ENCODE results near the gene IQCE. TPM values are rescaled to one million over a fixed set of nuclear protein-coding genes. Genes with fewer than 3 reads are reported as not detected.
A peak's percentile ranks its signal among the peaks of the same experiment; 100 is the strongest.

Gene IQCE
- total and polyA plus RNA-seq, 10 of the 15 experiments (the other 5 are each of a cell fraction or from before 2014, with no cell fraction given), result 0.37 to 8.1 (median 3.7) TPM

DNA sequence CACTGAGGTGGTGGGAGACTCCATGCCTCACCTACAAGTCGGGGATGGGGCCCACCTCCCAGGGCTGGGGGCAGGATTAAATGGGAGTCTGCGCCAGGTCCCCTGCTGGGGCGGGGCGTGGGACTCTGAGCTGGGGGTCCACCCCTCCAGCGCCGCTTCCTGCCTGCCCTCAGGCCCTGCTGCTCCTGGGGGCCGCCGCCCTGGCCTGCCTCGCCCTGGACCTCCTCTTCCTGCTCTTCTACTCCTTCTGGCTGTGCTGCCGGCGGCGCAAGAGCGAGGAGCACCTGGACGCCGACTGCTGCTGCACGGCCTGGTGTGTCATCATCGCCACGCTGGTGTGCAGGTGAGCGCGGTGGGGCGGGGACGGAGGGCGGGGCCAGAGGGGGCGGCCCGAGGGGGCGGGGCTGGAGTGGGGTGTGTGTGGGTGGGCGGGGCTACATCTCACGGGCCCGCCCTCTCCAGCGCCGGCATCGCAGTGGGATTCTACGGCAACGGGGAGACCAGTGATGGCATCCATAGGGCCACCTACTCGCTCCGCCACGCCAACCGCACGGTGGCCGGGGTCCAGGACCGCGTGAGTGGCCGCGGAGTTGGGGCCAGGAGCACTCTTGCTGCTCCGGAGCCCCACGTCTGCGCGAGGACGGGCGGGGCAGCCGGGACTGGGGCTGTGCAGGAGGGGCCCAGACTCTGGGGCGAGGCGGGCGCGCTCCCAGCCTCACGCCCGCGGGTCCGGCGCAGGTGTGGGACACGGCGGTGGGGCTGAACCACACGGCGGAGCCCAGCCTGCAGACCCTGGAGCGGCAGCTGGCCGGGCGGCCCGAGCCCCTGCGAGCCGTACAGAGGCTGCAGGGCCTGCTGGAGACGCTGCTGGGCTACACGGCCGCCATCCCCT is 88.1 kb downstream of the IQCE start:
- intact Hi-C loops (cut with micrococcal nuclease; ENCODE audit: unreplicated experiment) (no loop called here), in situ Hi-C loops (cut with MboI) (no loop called here)
- H3K9ac ChIP-seq (ENCODE audit: control insufficient read depth, insufficient read depth, low read length), result no peak overlapping the region
- RAD21 ChIA-PET (ENCODE audit: unreplicated experiment), result no interaction called here
- H2AFZ ChIP-seq (ENCODE audit: control insufficient read depth, low read depth, low read length), result no peak overlapping the region
- H3K36me3 ChIP-seq (ENCODE audit: control insufficient read depth in 2 of 2, insufficient read depth in 2 of 2, low read length in 1 of 2), result peaks cover 0 to 11% of the 10 kb centered on the region in 2 experiments; a peak in 3 of 4 replicates
- SMC1A ChIA-PET (ENCODE audit: uncharacterized antibody, unreplicated experiment), result no interaction called here
- FAIRE-seq (no peak), DNase-seq (ENCODE audit: low read depth, low spot score) (no peak), ATAC-seq (no peak)
- BruUV-seq (replicated peaks), result no TSS peak
- POLR2A ChIA-PET, result no interaction called here
- 94% methylated on average over 65 of the region's 73 CpGs for WGBS (ENCODE audit: insufficient coverage, insufficient replicate concordance, low lambda C conversion rate, missing lambda C conversion rate)
- H3K27ac ChIP-seq (ENCODE audit: control insufficient read depth, insufficient read depth), result no peak overlapping the region
- no peaks in the 10 kb centered on the region for H3K27me3 ChIP-seq (replicated peaks in 1 of 2; ENCODE audit: control insufficient read depth in 2 of 2, insufficient read depth in 2 of 2, low read length in 1 of 2)
- H3K9me3 ChIP-seq (replicated peaks; ENCODE audit: control insufficient read depth, insufficient read depth, low read length), result no peaks in the 10 kb centered on the region
- peaks cover 4% of the 10 kb centered on the region for H3K79me2 ChIP-seq (ENCODE audit: control insufficient read depth, insufficient read depth, low read length)
- H3K4me2 ChIP-seq (ENCODE audit: control insufficient read depth, insufficient read depth), result no peak overlapping the region
- TF ChIP-seq TCF3 (IDR thresholded peaks at IDR 0.05; ENCODE audit: borderline replicate concordance, insufficient read depth, low read depth, low read length) (0 out of 2 replicates have a peak, but pooled peaks have one; percentile 54), BCL3 (IDR thresholded peaks at IDR 0.05; ENCODE audit: borderline replicate concordance, insufficient read depth, low read depth, low read length, poor library complexity, severe bottlenecking) (peak; percentile 60), NR2C2 (IDR thresholded peaks at IDR 0.05; ENCODE audit: borderline replicate concordance, control insufficient read depth, insufficient read length, low read depth) (no peak), GABPA (IDR thresholded peaks at IDR 0.05; ENCODE audit: low read depth) (no peak), CEBPB (IDR thresholded peaks at IDR 0.05; ENCODE audit: borderline replicate concordance in 1 of 2, low read depth in 2 of 2, low read length in 2 of 2) (no peak)
- no peaks in the 10 kb centered on the region for H4K20me1 ChIP-seq (ENCODE audit: control insufficient read depth, insufficient read depth)
- peaks cover 18% of the 10 kb centered on the region for H3K4me1 ChIP-seq (ENCODE audit: control insufficient read depth, insufficient read depth, low read length)
- no peak overlapping the region for H3K4me3 ChIP-seq
- CTCF ChIA-PET, result interaction anchor here (1.1 kb wide), 1 partner anchor 32 kb away, joined by 3 read pairs; no protein-coding TSS in a partner anchor
